Astrocyte of the cerebellum (primary cell): ENCODE results near the gene HOXB8.

Source experiments
- DNase-seq: peaks from one replicate; pipeline ENCODE4 v3.0.0-alpha.2; 2011; ENCODE audit warnings: low read depth
- H3K4me3 ChIP-seq: 2 replicates; pipeline ENCODE4 v1.5.1; 2011; ENCODE audit warnings: mild to moderate bottlenecking, low read depth, low read length, moderate library complexity
- CTCF ChIP-seq: IDR thresholded peaks from 2 replicates; pipeline ENCODE4 v1.5.1; 2012; ENCODE audit warnings: low read length, low read depth, moderate library complexity, mild to moderate bottlenecking; ENCODE audit errors: missing control alignments
- in situ Hi-C: cut with HindIII; loops from 2 replicates; pipeline ENCODE4 v1.10.0; 2017; ENCODE audit warnings: low sequenced_read_pairs

The HOXB8 gene

DNA sequence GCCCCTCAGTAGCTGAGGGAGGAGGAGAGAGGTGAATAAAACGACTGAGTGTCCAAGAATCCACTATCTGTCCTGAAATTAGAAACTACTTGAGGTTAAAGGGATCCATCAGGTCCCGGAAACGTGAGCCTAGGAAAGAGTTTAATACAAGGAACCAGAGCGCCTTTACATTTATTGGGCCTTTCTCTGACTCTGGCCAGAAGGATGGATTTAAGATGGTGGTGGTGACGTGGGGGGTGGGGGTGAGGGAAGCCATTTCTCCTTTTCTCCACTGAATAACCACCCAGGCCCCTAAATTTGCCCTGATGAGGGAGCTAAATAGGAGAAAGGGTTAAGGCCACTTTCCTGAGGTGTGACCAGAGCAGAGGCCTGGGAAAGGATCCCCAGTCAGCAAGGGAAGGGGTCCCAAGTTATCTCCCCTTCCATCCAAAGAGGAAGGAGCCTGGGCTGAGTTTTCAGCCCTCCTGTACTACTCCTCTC is 12.1 kb upstream of the HOXB8 start:
- in situ Hi-C loops, result no loop called here
- no peak for DNase-seq
- H3K4me3 ChIP-seq, result no peak overlapping the region
- TF ChIP-seq CTCF, result no peak

GRCh38 chr17:48626245-48627117 is 11.4 kb upstream of the HOXB8 start, which contains the start of gene HOXB9:
TSS of gene HOXB9 (minus strand) at chr17:48626358. CDS start at chr17:48626269, 89 bp downstream.
- TF ChIP-seq CTCF, result no peak
- DNase-seq, result no peak
- no peak within 1 kb of the TSS for H3K4me3 ChIP-seq
- in situ Hi-C loops, result no loop called here

DNA sequence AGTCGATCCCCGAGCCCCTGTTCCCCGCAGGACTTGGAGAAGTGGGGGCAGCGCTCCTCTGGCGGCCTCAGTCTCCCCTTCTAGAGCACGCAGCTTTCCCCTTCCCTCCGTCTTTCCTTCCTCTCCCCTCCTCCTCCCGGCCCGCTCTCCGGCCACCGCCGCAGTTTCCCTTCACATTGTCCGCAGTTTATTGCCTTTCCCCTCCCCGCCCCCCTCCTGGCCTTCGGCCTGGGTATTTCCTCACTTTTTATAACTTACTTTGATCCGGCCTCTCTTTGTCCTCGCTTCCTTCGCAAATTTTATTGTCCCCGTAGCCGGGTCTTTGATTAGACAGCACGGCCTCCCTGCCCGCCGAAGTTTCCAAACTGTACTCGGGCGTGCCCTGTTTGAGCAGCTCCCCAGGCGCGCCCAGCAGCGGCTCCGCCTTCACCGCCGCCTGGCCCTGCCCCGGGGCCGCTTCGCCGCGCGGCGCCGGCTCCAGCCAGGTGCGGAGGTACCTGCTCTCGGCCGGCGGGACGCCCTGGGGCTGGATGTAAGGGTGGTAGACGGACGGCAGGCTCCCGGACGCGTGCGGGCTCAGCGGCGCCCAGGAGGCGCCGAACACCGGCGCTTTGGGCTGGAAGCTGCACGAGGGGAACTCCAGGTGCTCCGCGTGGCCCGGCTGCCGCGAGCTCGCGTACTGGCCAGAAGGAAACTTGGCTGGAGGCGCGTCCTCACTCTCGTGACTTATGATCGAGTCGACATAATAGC is 10.6 kb upstream of the HOXB8 start:
- no peak overlapping the region for H3K4me3 ChIP-seq
- in situ Hi-C loops, result no loop called here
- TF ChIP-seq CTCF, result no peak
- DNase-seq, result no peak

- in situ Hi-C loops, result loop anchor here (5.0 kb wide), 1 partner anchor 127 kb away; no protein-coding TSS in a partner anchor
- no peak overlapping the region for H3K4me3 ChIP-seq
- DNase-seq, result no peak
- TF ChIP-seq CTCF, result no peak
These were observed 9.7 kb upstream of the HOXB8 start for GRCh38 chr17:48624544-48625494.

DNA sequence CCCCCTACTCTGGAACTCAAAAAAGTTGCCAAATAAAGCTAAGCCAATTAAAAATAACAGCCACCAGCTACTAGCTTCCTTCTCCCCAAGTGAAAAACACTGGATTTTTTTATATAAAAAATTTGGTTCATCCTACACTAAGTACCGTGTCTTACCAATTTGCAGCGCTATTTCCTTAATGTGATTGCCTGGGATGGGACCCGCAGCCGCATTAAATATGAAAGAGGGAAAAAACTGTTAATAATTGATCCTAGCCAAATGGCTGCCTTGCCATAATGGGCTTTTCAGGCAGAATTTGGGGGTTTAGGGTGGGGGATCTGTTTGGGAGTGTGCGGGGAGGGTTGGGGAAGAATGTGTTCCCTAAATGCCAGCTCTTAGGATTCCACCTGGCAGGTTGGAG is 9.0 kb upstream of the HOXB8 start:
- no peak for DNase-seq
- no peak for TF ChIP-seq CTCF
- in situ Hi-C loops, result loop anchor here (5.0 kb wide), 1 partner anchor 128 kb away; no protein-coding TSS in a partner anchor
- H3K4me3 ChIP-seq, result no peak overlapping the region

GRCh38 chr17:48623583-48623982 is 8.5 kb upstream of the HOXB8 start:
- no peak overlapping the region for H3K4me3 ChIP-seq
- in situ Hi-C loops, result loop anchor here (5.0 kb wide), 1 partner anchor 129 kb away; no protein-coding TSS in a partner anchor
- no peak for DNase-seq
- TF ChIP-seq CTCF, result no peak
